Spinal cord (tissue), 10 donors: ENCODE measurements around the gene CTNNA2. TPM values are rescaled to one million over a fixed set of nuclear protein-coding genes. Genes with fewer than 3 reads are reported as not detected.
A peak's percentile ranks its signal among the peaks of the same experiment; 100 is the strongest.

Experiments
- DNase-seq, 6 donors: peaks; one replicate each; pipeline versions ENCODE4 v3.0.0 to v3.0.0-alpha.2; 2013 to 2015; ENCODE audit warnings: low spot score in 6 of 6, low read depth in 4 of 6
- H3K27ac ChIP-seq: one replicate; pipeline ENCODE4 v1.5.1; 2013; ENCODE audit warnings: low read depth, low read length, control low read depth
- H3K27me3 ChIP-seq: one replicate; pipeline ENCODE4 v1.6.1; 2013; ENCODE audit warnings: low read length; ENCODE audit not compliant: control insufficient read depth, insufficient read depth
- H3K36me3 ChIP-seq: one replicate; pipeline ENCODE4 v1.6.1; 2013; ENCODE audit warnings: low read length; ENCODE audit not compliant: control insufficient read depth, insufficient read depth
- H3K4me1 ChIP-seq: one replicate; pipeline ENCODE4 v1.6.1; 2013; ENCODE audit warnings: low read length; ENCODE audit not compliant: control insufficient read depth, insufficient read depth
- H3K4me3 ChIP-seq: one replicate; pipeline ENCODE4 v1.5.1; 2013; ENCODE audit warnings: low read depth, low read length, control low read depth
- H3K9me3 ChIP-seq: one replicate; pipeline ENCODE4 v1.6.1; 2013; ENCODE audit warnings: low read length; ENCODE audit not compliant: control insufficient read depth, insufficient read depth
- WGBS: methylation state at CpG from one replicate; pipeline ENCODE4 v1.1.5; 2013; ENCODE audit warnings: missing lambda C conversion rate; ENCODE audit not compliant: insufficient coverage; 5-methylcytosine and 5-hydroxymethylcytosine counted together
- polyA plus RNA-seq, 2 donors: library from polyadenylated mRNA; unstranded; fragments of 120-200 nt; gene quantifications; one replicate each; pipeline ENCODE4 v1.2.1, GENCODE V29; 2013; ENCODE audit not compliant: insufficient read length in 2 of 2
- total RNA-seq, 2 donors: library from RNA; depleted of rRNA in 1 of 2; stranded (reverse); fragments of 120-200 nt in 1 of 2; fragments of >200 nt in 1 of 2; gene quantifications; one replicate each; pipeline versions ENCODE4 v1.2.3 to v1.2.4, GENCODE V29; 2013 to 2014
- donor health status: healthy.

The CTNNA2 gene
- total and polyA plus RNA-seq, 4 donors = 42.4 to 117 (median 84.7) TPM

DNA sequence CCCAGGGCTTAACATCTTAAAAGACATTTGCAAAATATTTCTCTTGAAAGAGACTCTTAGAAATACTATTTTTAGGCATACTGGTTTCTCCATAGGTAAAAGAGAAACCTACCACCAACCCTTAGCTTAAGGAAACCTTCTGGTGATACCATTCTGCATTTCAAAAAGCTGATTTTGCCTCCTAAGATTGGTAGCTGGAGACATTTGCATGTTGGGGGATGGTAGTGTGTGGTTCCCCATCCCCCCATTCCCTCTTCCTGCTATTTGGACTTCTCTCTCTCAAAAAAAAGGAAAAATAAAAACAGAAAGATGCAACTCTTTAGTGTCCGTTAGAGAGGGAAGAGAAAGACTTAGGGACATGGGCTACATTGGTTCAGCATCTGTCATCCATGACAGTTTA lies 787.5 kb downstream of the CTNNA2 start:
- no CpG with 5 or more reads among the region's 1 CpG for WGBS
- Histone ChIP-seq H3K4me1 (peaks cover 22% of the 10 kb centered on the region), H3K36me3 (peaks cover 5% of the 10 kb centered on the region), H3K27ac (no peak overlapping the region), H3K27me3 (peaks cover 6% of the 10 kb centered on the region), H3K4me3 (peak overlapping the region; percentile 66), H3K9me3 (no peaks in the 10 kb centered on the region)
- DNase-seq = peak in 1 of 6 donors; percentile 34

DNA sequence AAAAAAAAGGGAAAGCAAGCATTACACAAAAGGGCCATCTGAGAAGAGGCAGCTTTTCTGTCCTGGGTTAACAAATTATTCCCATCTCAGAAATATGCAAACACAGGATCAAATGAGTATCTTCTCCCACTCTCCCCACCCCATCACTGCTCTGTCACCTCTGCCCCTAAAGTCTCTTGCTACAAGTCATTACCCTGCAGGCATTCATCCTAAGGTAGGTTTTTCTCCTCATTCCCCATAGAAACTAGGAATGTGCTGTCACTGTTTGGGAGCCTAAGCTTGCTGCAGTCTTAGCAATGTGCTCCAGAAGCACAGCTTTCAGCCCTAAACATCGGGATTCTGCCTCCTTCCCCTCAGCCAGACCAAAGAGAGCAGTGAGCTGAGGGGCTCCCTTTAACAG lies 788.1 kb downstream of the CTNNA2 start:
- peaks cover 6% of the 10 kb centered on the region for H3K27me3 ChIP-seq
- H3K36me3 ChIP-seq = peaks cover 5% of the 10 kb centered on the region
- peak overlapping the region; percentile 66 for H3K4me3 ChIP-seq
- peaks cover 25% of the 10 kb centered on the region for H3K4me1 ChIP-seq
- 11% methylated on average over 1 of the region's 1 CpG for WGBS
- no peaks in the 10 kb centered on the region for H3K9me3 ChIP-seq
- peak in 2 of 6 donors; percentile 41 to 67 for DNase-seq
- peak overlapping the region; percentile 63 for H3K27ac ChIP-seq

DNA sequence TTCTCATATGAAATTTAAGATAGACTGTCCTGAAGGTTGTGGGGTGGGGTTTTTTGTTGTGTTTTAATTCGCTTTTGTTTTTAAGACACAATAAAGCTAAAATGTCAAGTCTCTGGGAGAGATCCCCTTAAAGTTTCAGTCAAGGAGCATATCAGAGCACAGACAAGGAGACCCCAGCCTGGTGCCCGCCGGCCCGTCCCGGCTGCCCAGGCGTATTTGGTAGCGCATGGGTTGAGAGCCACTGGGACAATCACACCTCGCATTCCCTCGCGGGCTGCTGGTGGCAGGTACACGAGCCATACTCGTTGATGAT lies 789.1 kb downstream of the CTNNA2 start:
- no peak for DNase-seq
- Histone ChIP-seq H3K9me3 (no peaks in the 10 kb centered on the region), H3K4me3 (peak overlapping the region; percentile 66), H3K36me3 (peaks cover 5% of the 10 kb centered on the region), H3K4me1 (peaks cover 30% of the 10 kb centered on the region), H3K27ac (peak overlapping the region; percentile 91), H3K27me3 (peaks cover 6% of the 10 kb centered on the region)
- 20% methylated on average over 12 of the region's 12 CpGs for WGBS

DNA sequence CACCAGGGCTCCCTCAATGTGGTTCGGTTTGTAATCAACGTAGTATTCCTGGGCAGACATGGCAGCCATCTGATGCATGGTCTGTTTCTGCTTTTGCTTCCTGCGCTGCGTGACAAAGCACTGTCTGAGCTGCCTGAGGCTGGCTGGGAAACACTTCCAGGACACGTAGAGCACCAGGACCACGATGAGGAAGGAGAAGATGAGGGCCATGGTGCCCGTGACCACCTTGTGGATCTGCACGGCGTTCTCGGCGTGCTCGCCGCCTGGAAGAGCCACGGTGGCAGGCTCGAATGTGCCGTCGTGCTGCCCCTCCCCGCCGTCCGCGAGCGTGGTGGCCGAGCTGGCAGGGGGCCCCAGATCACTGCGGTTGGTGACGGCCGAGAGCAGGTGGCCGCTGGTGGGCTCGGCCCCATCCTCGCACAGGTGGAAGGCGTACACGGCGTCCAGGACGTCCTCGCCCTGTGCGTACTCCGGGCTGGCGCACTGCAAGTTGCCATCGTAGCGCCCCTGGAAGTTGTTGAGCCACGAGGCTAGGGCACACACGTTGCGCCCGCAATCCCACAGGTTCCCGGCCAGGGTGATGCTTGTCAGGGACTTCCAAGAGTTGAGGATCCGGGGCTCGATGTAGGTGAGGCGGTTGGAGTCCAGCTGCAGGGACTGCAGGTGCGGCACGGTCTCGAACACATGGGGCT lies 789.6 kb downstream of the CTNNA2 start:
- peak in 2 of 6 donors; percentile 69 to 72 for DNase-seq
- WGBS = 2% methylated on average over 50 of the region's 50 CpGs
- peaks cover 6% of the 10 kb centered on the region for H3K27me3 ChIP-seq
- peaks cover 5% of the 10 kb centered on the region for H3K36me3 ChIP-seq
- peaks cover 30% of the 10 kb centered on the region for H3K4me1 ChIP-seq
- H3K9me3 ChIP-seq = no peaks in the 10 kb centered on the region
- H3K27ac ChIP-seq = peak overlapping the region; percentile 91
- peak overlapping the region; percentile 66 for H3K4me3 ChIP-seq

DNA sequence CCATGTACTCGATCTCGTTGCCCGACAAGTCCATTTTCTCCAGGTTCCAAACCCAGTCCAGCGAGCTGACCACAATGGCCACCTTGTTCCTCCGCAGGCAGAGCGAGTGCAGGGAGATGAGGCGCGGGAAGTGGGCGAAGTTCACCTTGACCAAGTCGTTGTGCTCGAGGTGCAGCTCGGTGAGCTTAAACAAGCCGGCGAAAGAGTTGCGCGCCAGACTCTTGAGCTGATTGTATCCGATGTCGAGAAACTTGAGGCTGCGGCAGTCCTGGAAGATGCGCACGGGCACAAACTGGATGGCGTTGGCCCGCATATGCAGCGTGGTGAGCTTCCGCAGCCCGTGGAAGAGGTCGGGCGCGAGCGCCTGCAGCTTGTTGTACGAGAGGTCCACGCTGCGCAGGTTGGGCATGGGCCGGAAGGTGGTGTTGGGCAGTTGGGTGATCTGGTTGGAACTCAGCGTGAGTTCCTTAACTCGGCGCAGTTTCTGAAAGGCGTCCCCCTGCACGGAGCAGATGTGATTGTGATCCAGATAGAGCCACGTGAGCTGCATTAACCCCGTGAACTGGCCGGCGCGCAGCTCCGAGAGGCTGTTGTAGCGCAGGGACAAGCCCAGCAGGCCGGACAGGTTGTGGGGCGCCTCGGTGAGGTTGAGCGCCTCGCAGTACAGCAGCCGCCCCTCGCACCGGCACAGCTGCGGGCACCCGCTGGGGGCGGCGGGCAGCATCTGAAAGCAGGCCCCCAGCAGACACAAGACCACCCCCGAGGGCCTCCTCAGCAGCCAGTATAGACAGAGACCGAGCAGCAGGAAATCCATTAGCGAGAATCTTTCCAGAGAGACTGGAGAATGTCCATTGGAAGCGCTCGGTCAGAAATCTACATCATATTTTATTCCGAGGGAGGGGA lies 790.4 kb downstream of the CTNNA2 start:
- peak in 3 of 6 donors; percentile 37 to 81 (median 71) for DNase-seq
- Histone ChIP-seq H3K4me3 (peak overlapping the region; percentile 66), H3K4me1 (peaks cover 30% of the 10 kb centered on the region), H3K36me3 (peaks cover 5% of the 10 kb centered on the region), H3K9me3 (no peaks in the 10 kb centered on the region), H3K27me3 (peaks cover 6% of the 10 kb centered on the region), H3K27ac (peak overlapping the region; percentile 91)
- WGBS = under 1% methylated on average over 59 of the region's 64 CpGs

DNA sequence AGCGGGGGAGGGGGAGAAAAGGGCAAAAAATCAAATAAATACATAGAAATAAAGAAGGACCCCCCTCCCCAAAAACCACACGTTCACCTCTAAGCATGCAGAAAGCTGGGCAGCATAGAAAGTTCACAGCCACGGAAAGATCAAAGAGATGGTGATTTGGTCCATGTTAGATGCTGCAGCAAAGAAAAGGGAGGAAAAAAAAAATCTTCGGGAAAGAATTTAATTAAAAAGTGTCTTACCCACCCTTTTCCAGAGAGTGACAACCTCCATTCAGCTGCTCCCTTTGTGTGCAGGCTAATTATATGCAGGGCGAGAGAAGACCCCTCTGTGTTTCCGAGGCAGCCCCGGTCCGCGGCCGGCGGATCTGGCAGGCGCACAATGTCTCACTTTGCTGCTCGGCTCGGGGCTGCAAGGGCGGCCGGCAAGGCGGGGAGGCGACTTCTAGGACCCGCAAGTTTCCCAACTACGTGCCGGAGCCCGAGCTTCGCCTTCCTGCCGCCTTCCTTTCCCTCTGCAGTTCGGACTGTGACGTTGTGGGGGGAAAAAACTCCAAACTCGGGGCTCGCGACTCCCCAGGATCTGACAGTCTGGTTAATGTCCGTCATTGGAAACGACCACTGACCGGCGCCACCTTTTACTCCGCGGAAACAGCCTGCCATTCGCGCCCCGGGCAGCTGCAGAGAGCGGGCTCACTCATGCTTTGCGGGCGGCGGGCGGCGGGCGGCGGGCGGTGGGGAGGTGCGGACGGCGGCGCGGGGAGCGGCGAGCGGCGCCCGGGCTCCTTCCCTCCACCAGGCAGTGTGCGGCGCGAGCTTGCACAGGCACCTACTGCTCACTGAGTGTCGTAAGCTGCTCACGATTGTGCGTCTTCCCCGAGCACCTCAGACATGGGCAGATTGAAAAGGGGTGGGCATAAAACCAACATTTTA lies 791.3 kb downstream of the CTNNA2 start, which contains the start of gene LRRTM1:
Gene LRRTM1 (minus strand): TSS at position 844 of the 929 bp plus-strand sequence. CDS start 933 bp downstream, outside the sequence.
- Histone ChIP-seq H3K4me1 (peaks cover 30% of the 10 kb centered on the region), H3K27ac (peak within 1 kb of the TSS; percentile 91), H3K27me3 (peaks cover 6% of the 10 kb centered on the region), H3K4me3 (peak within 1 kb of the TSS; percentile 66), H3K9me3 (no peaks in the 10 kb centered on the region), H3K36me3 (peaks cover 5% of the 10 kb centered on the region)
- WGBS = under 1% methylated on average over 40 of the region's 64 CpGs
- DNase-seq = peak in 3 of 6 donors; percentile 61 to 94 (median 86)

DNA sequence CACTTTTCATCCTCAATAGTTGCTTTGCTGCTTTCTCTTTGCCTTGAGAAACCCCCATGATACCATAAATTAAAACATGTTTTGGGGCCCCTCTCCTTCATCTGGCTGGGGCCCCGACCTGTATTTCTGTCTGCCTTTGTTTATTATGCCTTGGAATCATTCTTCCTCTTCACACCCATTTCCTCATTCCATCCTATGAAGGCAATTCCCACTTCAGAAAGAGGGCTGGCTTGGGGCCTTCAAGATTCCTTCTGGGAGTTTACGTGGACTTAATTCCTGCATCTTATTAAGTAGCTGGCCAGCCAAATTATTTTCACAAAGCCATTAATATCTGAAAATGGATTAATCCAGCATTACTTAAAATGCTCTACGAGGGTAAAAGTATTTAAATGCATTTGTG lies 798.5 kb downstream of the CTNNA2 start:
- H3K27ac ChIP-seq = no peak overlapping the region
- peaks cover 4% of the 10 kb centered on the region for H3K4me1 ChIP-seq
- no peaks in the 10 kb centered on the region for H3K36me3 ChIP-seq
- H3K27me3 ChIP-seq = no peaks in the 10 kb centered on the region
- H3K4me3 ChIP-seq = no peak overlapping the region
- DNase-seq = no peak
- 57% methylated on average over 1 of the region's 3 CpGs for whole genome bisulfite sequencing
- no peaks in the 10 kb centered on the region for H3K9me3 ChIP-seq

GRCh38 chr2:80312282-80312839 lies 799.5 kb downstream of the CTNNA2 start:
- Histone ChIP-seq H3K27ac (no peak overlapping the region), H3K4me3 (no peak overlapping the region), H3K4me1 (no peaks in the 10 kb centered on the region), H3K36me3 (no peaks in the 10 kb centered on the region), H3K27me3 (no peaks in the 10 kb centered on the region), H3K9me3 (no peaks in the 10 kb centered on the region)
- 93% methylated on average over 4 of the region's 5 CpGs for WGBS
- DNase-seq = no peak
